RKO (cell line): Measurements from ENCODE around the gene REEP1.

Source experiments
- DNase-seq: peaks from one replicate; pipeline ENCODE4 v3.0.0-alpha.2; 2016; ENCODE audit warnings: low spot score

Gene REEP1

GRCh38 chr2:86337244-86337835 is at the start of gene REEP1:
Gene REEP1 (minus strand): TSS chr2:86337626. CDS start chr2:86337510, 116 bp downstream.
- DNase-seq: peak; percentile 27

GRCh38 chr2:86383844-86384243 is 46.4 kb upstream of the REEP1 start:
- no peak for DNase-seq

- DNase-seq: no peak
Measured at GRCh38 chr2:86382698-86383097, 45.3 kb upstream of the REEP1 start.

- no peak for DNase-seq
Measured at GRCh38 chr2:86382108-86382507, 44.7 kb upstream of the REEP1 start.

GRCh38 chr2:86378469-86378868 is 41.0 kb upstream of the REEP1 start:
- no peak for DNase-seq

GRCh38 chr2:86375623-86376022 is 38.2 kb upstream of the REEP1 start:
- no peak for DNase-seq

- peak; percentile 48 for DNase-seq
Measured at GRCh38 chr2:86372641-86373502, 35.4 kb upstream of the REEP1 start.

GRCh38 chr2:86372133-86372532 is 34.7 kb upstream of the REEP1 start:
- DNase-seq: no peak

- no peak for DNase-seq
Measured at GRCh38 chr2:86371527-86371926, 34.1 kb upstream of the REEP1 start.

GRCh38 chr2:86370579-86370978 is 33.2 kb upstream of the REEP1 start:
- DNase-seq: no peak

GRCh38 chr2:86368161-86368824 is 30.9 kb upstream of the REEP1 start:
- peak; percentile 22 for DNase-seq

GRCh38 chr2:86367499-86367777 is 30.0 kb upstream of the REEP1 start:
- DNase-seq: no peak

GRCh38 chr2:86366651-86367498 is 29.4 kb upstream of the REEP1 start:
- DNase-seq: no peak

GRCh38 chr2:86364894-86365293 is 27.5 kb upstream of the REEP1 start:
- no peak for DNase-seq

GRCh38 chr2:86360776-86361175 is 23.4 kb upstream of the REEP1 start:
- DNase-seq: no peak

- DNase-seq: no peak
Measured at GRCh38 chr2:86358957-86359356, 21.5 kb upstream of the REEP1 start.

GRCh38 chr2:86357392-86357963 is 20.1 kb upstream of the REEP1 start:
- no peak for DNase-seq

- DNase-seq: no peak
Measured at GRCh38 chr2:86352727-86353221, 15.3 kb upstream of the REEP1 start.

- no peak for DNase-seq
Measured at GRCh38 chr2:86352137-86352726, 14.8 kb upstream of the REEP1 start.

GRCh38 chr2:86350751-86351150 is 13.3 kb upstream of the REEP1 start:
- peak; percentile 44 for DNase-seq

GRCh38 chr2:86347401-86347800 is 10.0 kb upstream of the REEP1 start:
- DNase-seq: no peak
